Cardiac muscle cell (in vitro differentiated cells and primary cell): Measurements from ENCODE around the gene FAM124A. TPM values are rescaled to one million over a fixed set of nuclear protein-coding genes. Genes with fewer than 3 reads are reported as not detected.
A peak's percentile ranks its signal among the peaks of the same experiment; 100 is the strongest.

ENCODE experiments used
- DNase-seq, 2 donors: peaks; one replicate each; pipeline versions ENCODE4 v3.0.0 to v3.0.0-alpha.2; 2010 to 2017; ENCODE audit warnings: low read depth in 1 of 2, low spot score in 1 of 2
- H3K27ac ChIP-seq: fragments of 200-600 bp; sonication (generic); 2 replicates; pipeline ENCODE4 v1.5.1; 2016
- H3K27me3 ChIP-seq: fragments of 200-600 bp; sonication (generic); 2 replicates; pipeline ENCODE4 v1.6.0; 2016; ENCODE audit warnings: control low read depth
- H3K36me3 ChIP-seq: fragments of 200-600 bp; sonication (generic); 2 replicates; pipeline ENCODE4 v1.5.1; 2016; ENCODE audit warnings: control low read depth
- H3K4me1 ChIP-seq: fragments of 200-600 bp; sonication (generic); 2 replicates; pipeline ENCODE4 v1.8.1; 2017; ENCODE audit warnings: low read depth, mild to moderate bottlenecking, mixed run types
- H3K4me3 ChIP-seq: fragments of 200-600 bp; sonication (generic); 2 replicates; pipeline ENCODE4 v1.5.1; 2016; ENCODE audit warnings: mild to moderate bottlenecking
- H3K9me3 ChIP-seq: fragments of 200-600 bp; sonication (generic); 2 replicates; pipeline ENCODE4 v1.5.1; 2017; ENCODE audit warnings: low read depth, mild to moderate bottlenecking, control low read depth
- CTCF ChIP-seq: IDR thresholded peaks from 2 replicates; pipeline ENCODE4 v1.5.1; 2012; ENCODE audit warnings: low read depth, mild to moderate bottlenecking, low read length
- polyA plus RNA-seq: library from polyadenylated mRNA; unstranded; fragments of >200 nt; fragmentation: Nextera tagmentation; extraction: Ambion mirVana; gene quantifications from 2 replicates; pipeline ENCODE4 v1.2.1, GENCODE V29; 2016
- total RNA-seq: library from RNA; depleted of rRNA; stranded (reverse); fragments of >200 nt; gene quantifications from 2 replicates; pipeline ENCODE4 v1.2.3, GENCODE V29; 2016

The FAM124A gene
- total and polyA plus RNA-seq, 2 experiments from 2014 or later = 0.16 to 0.18 TPM

GRCh38 chr13:51303063-51303552, 80.9 kb downstream of the FAM124A start:
- no peak for TF ChIP-seq CTCF
- H3K9me3 ChIP-seq = no peaks in the 10 kb centered on the region
- DNase-seq = peak in 1 of 2 donors; percentile 41
- no peaks in the 10 kb centered on the region for H3K36me3 ChIP-seq
- no peak overlapping the region for H3K4me3 ChIP-seq
- no peaks in the 10 kb centered on the region for H3K27me3 ChIP-seq
- no peaks in the 10 kb centered on the region for H3K4me1 ChIP-seq
- H3K27ac ChIP-seq = no peak overlapping the region

- Histone ChIP-seq H3K27me3 (no peaks in the 10 kb centered on the region), H3K36me3 (no peaks in the 10 kb centered on the region), H3K27ac (no peak overlapping the region), H3K9me3 (no peaks in the 10 kb centered on the region), H3K4me1 (no peaks in the 10 kb centered on the region), H3K4me3 (no peak overlapping the region)
- no peak for DNase-seq
- no peak for TF ChIP-seq CTCF
Observed at GRCh38 chr13:51303882-51304281, 81.7 kb downstream of the FAM124A start.

GRCh38 chr13:51305271-51305967, 83.2 kb downstream of the FAM124A start:
- H3K4me1 ChIP-seq = no peaks in the 10 kb centered on the region
- H3K36me3 ChIP-seq = no peaks in the 10 kb centered on the region
- no peak overlapping the region for H3K4me3 ChIP-seq
- H3K9me3 ChIP-seq = no peaks in the 10 kb centered on the region
- DNase-seq = no peak
- H3K27me3 ChIP-seq = no peaks in the 10 kb centered on the region
- H3K27ac ChIP-seq = no peak overlapping the region
- no peak for TF ChIP-seq CTCF

GRCh38 chr13:51308781-51309180, 86.6 kb downstream of the FAM124A start:
- Histone ChIP-seq H3K9me3 (no peaks in the 10 kb centered on the region), H3K27me3 (no peaks in the 10 kb centered on the region), H3K4me3 (no peak overlapping the region), H3K4me1 (no peaks in the 10 kb centered on the region), H3K36me3 (no peaks in the 10 kb centered on the region), H3K27ac (no peak overlapping the region)
- no peak for DNase-seq
- no peak for TF ChIP-seq CTCF

GRCh38 chr13:51311231-51311630, 89.0 kb downstream of the FAM124A start:
- H3K4me3 ChIP-seq = no peak overlapping the region
- TF ChIP-seq CTCF = no peak
- no peak overlapping the region for H3K27ac ChIP-seq
- H3K27me3 ChIP-seq = no peaks in the 10 kb centered on the region
- H3K9me3 ChIP-seq = no peaks in the 10 kb centered on the region
- no peak for DNase-seq
- H3K4me1 ChIP-seq = no peaks in the 10 kb centered on the region
- H3K36me3 ChIP-seq = no peaks in the 10 kb centered on the region
